Esophagus squamous epithelium (tissue), 5 donors: Measurements from ENCODE around the gene RGS7. TPM values are rescaled to one million over a fixed set of nuclear protein-coding genes. Genes with fewer than 3 reads are reported as not detected.

Experiments used
- DNase-seq: peaks from one replicate; lab custom pipeline; 2025; lab: John Stamatoyannopoulos, UW
- H3K27ac ChIP-seq, 4 donors: fragments of 200-600 bp; sonication (generic); one replicate each; pipeline ENCODE4 v1.5.1; 2016 to 2019; ENCODE audit warnings: mild to moderate bottlenecking in 1 of 4
- H3K27me3 ChIP-seq, 4 donors: fragments of 200-600 bp; sonication (generic); 1 replicate in 3 of 4; 2 replicates in 1 of 4; pipeline versions ENCODE4 v1.5.1 to v1.6.0; 2017 to 2021; ENCODE audit warnings: antibody characterized with exemption in 1 of 4
- H3K36me3 ChIP-seq, 3 donors: fragments of 200-600 bp; sonication (generic); one replicate each; pipeline ENCODE4 v1.5.1; 2016 to 2019
- H3K4me1 ChIP-seq, 3 donors: fragments of 200-600 bp; sonication (generic); one replicate each; pipeline ENCODE4 v1.5.1; 2017 to 2019
- H3K4me3 ChIP-seq, 4 donors: fragments of 200-600 bp; sonication (generic); 1 replicate in 3 of 4; 2 replicates in 1 of 4; pipeline ENCODE4 v1.5.1; 2016 to 2019; ENCODE audit warnings: mild to moderate bottlenecking in 2 of 4, moderate library complexity in 1 of 4
- H3K9me3 ChIP-seq, 3 donors: fragments of 200-600 bp; sonication (generic); one replicate each; pipeline ENCODE4 v1.5.1; 2016 to 2019
- POLR2A ChIP-seq, 4 donors: fragments of 450-650 bp; IDR thresholded peaks; one replicate each; pipeline ENCODE4 v1.6.1; 2017; ENCODE audit warnings: antibody characterized with exemption in 4 of 4, mild to moderate bottlenecking in 4 of 4, moderate library complexity in 3 of 4
- WGBS, 2 donors: methylation state at CpG; one replicate each; pipeline ENCODE4 v1.1.5; 2018; 5-methylcytosine and 5-hydroxymethylcytosine counted together
- intact Hi-C: fragments of 100-400 bp; cut with DNase I; formaldehyde crosslinking; loops from one replicate; pipeline ENCODE4 v1.15.0; 2022
- total RNA-seq, 4 donors: library from RNA; depleted of rRNA; stranded (reverse); fragments of >200 nt; gene quantifications; one replicate each; pipeline ENCODE4 v1.1.0, GENCODE V29; 2016
- TF ChIP-seq, protein P1 (sequence below), 6 experiments: fragments of 450-650 bp in 4 of 6; fragments of 200-600 bp in 2 of 6; sonication (generic) in 2 of 6; IDR thresholded peaks; one replicate each; pipeline ENCODE4 v1.5.1; 2016 to 2019; ENCODE audit warnings: antibody characterized with exemption in 6 of 6, mild to moderate bottlenecking in 4 of 6, moderate library complexity in 4 of 6
- donor health status: DM: yes; HTN: yes; CAD: no.

Gene RGS7
- total RNA-seq, 4 donors from 2014 or later: not detected

- no peak overlapping the region for H3K27ac ChIP-seq
- DNase-seq: no peak
- H3K9me3 ChIP-seq: peaks cover 0 to 22% (median 14%) of the 10 kb centered on the region in 3 donors
- WGBS, 2 donors: 82 to 84% methylated on average over 11 of the region's 11 CpGs
- intact Hi-C loops: no loop called here
- no peak overlapping the region for H3K4me3 ChIP-seq
- H3K4me1 ChIP-seq: no peaks in the 10 kb centered on the region
- no peaks in the 10 kb centered on the region for H3K27me3 ChIP-seq
- TF ChIP-seq POLR2A (IDR thresholded peaks at IDR 0.05): no peak
- TF ChIP-seq, protein P1, sequence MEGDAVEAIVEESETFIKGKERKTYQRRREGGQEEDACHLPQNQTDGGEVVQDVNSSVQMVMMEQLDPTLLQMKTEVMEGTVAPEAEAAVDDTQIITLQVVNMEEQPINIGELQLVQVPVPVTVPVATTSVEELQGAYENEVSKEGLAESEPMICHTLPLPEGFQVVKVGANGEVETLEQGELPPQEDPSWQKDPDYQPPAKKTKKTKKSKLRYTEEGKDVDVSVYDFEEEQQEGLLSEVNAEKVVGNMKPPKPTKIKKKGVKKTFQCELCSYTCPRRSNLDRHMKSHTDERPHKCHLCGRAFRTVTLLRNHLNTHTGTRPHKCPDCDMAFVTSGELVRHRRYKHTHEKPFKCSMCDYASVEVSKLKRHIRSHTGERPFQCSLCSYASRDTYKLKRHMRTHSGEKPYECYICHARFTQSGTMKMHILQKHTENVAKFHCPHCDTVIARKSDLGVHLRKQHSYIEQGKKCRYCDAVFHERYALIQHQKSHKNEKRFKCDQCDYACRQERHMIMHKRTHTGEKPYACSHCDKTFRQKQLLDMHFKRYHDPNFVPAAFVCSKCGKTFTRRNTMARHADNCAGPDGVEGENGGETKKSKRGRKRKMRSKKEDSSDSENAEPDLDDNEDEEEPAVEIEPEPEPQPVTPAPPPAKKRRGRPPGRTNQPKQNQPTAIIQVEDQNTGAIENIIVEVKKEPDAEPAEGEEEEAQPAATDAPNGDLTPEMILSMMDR (IDR thresholded peaks at IDR 0.05): no peak
- H3K36me3 ChIP-seq: no peaks in the 10 kb centered on the region
These were observed 419.9 kb downstream of the RGS7 start for GRCh38 chr1:240936911-240937668.

DNA sequence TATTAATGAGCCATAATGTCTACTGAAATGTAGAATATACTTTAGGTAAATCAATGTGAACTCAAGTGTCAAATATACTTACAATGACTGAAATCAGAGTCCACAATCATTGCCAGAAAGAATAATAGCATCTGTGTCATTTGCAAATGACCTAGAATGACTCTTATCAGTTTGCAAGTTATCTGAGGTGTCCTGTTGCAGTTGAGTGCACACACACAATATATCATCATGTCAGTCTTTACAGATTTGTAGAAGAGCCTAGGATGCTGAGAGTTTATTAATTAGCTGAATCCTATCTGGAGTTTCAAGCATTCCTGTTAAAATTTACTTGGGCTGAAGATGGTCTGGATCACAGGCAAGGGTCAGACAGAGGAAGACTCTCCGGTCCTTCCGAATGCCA lies 421.1 kb downstream of the RGS7 start:
- Histone ChIP-seq H3K4me3 (no peak overlapping the region), H3K36me3 (no peaks in the 10 kb centered on the region), H3K9me3 (peaks cover 0 to 22% (median 14%) of the 10 kb centered on the region in 3 donors), H3K4me1 (no peaks in the 10 kb centered on the region), H3K27ac (no peak overlapping the region), H3K27me3 (no peaks in the 10 kb centered on the region)
- WGBS, 2 donors: 80 to 92% methylated on average over 2 of the region's 2 CpGs
- intact Hi-C loops: no loop called here
- TF ChIP-seq POLR2A (IDR thresholded peaks at IDR 0.05): no peak
- TF ChIP-seq, protein P1 (IDR thresholded peaks at IDR 0.05): no peak
- no peak for DNase-seq

- Histone ChIP-seq H3K4me3 (no peak overlapping the region), H3K4me1 (no peaks in the 10 kb centered on the region), H3K27me3 (no peaks in the 10 kb centered on the region), H3K36me3 (no peaks in the 10 kb centered on the region), H3K27ac (no peak overlapping the region), H3K9me3 (peaks cover 0 to 4% (median 0%) of the 10 kb centered on the region in 3 donors)
- TF ChIP-seq, protein P1 (IDR thresholded peaks at IDR 0.05): no peak
- TF ChIP-seq POLR2A (IDR thresholded peaks at IDR 0.05): no peak
- intact Hi-C loops: no loop called here
- DNase-seq: no peak
- 61 to 68% methylated on average over 4 of the region's 4 CpGs for WGBS, 2 donors
These were observed 426.0 kb downstream of the RGS7 start for GRCh38 chr1:240931031-240931430.

DNA sequence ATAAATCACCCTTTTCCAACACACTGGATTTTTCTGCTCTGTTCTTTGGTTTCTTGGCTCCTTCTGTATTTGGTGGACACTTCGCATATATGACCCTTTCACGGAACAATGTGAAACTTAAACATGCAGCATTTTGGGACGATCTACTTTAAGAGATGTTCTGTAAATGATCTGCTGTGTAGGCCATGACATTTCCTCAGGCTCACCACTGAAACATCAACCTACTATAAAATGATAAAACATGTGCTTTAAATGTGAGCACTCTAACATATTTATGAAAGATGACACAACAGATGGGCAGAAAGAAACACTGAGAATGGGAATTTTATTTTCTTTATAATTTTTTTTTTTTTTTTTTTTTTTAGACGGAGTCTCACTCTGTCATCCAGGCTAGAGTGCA lies 428.7 kb downstream of the RGS7 start:
- Histone ChIP-seq H3K27ac (no peak overlapping the region), H3K36me3 (no peaks in the 10 kb centered on the region), H3K4me1 (no peaks in the 10 kb centered on the region), H3K9me3 (peaks cover 0 to 4% (median 0%) of the 10 kb centered on the region in 3 donors), H3K4me3 (no peak overlapping the region), H3K27me3 (no peaks in the 10 kb centered on the region)
- DNase-seq: no peak
- WGBS, 2 donors: 92 to 93% methylated on average over 4 of the region's 4 CpGs
- intact Hi-C loops: no loop called here
- no peak for TF ChIP-seq POLR2A (IDR thresholded peaks at IDR 0.05)
- TF ChIP-seq, protein P1 (IDR thresholded peaks at IDR 0.05): no peak

DNA sequence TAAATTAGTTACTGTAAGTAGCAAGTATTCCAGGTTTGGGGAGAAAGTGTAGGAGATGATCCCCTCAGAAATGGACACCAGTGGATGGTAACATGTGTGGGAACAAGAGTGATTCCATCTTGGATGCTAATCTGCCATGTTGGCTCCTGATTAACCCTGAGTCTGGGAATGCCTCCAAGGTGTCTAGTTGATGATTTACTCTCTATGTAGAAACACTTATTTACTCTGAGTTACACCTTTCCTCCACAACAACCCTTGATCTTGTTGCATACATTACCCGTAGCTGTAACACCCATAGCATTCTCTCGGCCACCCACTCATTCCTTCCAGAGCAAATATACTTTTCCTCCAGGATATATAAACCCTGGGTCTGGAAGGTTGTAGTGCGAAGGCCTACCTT lies 429.2 kb downstream of the RGS7 start:
- no peak for TF ChIP-seq POLR2A (IDR thresholded peaks at IDR 0.05)
- TF ChIP-seq, protein P1 (IDR thresholded peaks at IDR 0.05): no peak
- H3K4me1 ChIP-seq: no peaks in the 10 kb centered on the region
- DNase-seq: no peak
- H3K36me3 ChIP-seq: no peaks in the 10 kb centered on the region
- H3K27me3 ChIP-seq: no peaks in the 10 kb centered on the region
- H3K9me3 ChIP-seq: peaks cover 0 to 4% (median 0%) of the 10 kb centered on the region in 3 donors
- no peak overlapping the region for H3K27ac ChIP-seq
- H3K4me3 ChIP-seq: no peak overlapping the region
- whole genome bisulfite sequencing, 2 donors: 62% methylated on average over 3 of the region's 3 CpGs
- intact Hi-C loops: no loop called here
